Mucosa of rectum (tissue), 2 donors: ENCODE results near the gene AGBL4.

Source experiments
- H3K27ac ChIP-seq, 2 donors: one replicate each; pipeline ENCODE4 v1.7.0; 2013; ENCODE audit warnings: inconsistent platforms in 2 of 2, low read depth in 2 of 2, low read length in 2 of 2
- H3K27me3 ChIP-seq, 2 donors: one replicate each; pipeline ENCODE4 v1.7.0; 2013; ENCODE audit warnings: low read length in 2 of 2; ENCODE audit not compliant: control insufficient read depth in 2 of 2, insufficient read depth in 2 of 2
- H3K36me3 ChIP-seq, 2 donors: one replicate each; pipeline ENCODE4 v1.7.0; 2013; ENCODE audit warnings: low read length in 2 of 2; ENCODE audit not compliant: control insufficient read depth in 2 of 2, insufficient read depth in 2 of 2
- H3K4me1 ChIP-seq, 2 donors: one replicate each; pipeline ENCODE4 v1.7.0; 2013; ENCODE audit warnings: low read length in 2 of 2, mild to moderate bottlenecking in 1 of 2; ENCODE audit not compliant: control insufficient read depth in 2 of 2, insufficient read depth in 2 of 2
- H3K4me3 ChIP-seq, 2 donors: one replicate each; pipeline ENCODE4 v1.7.0; 2013; ENCODE audit warnings: low read length in 2 of 2
- H3K9ac ChIP-seq, 2 donors: one replicate each; pipeline ENCODE4 v1.7.0; 2013; ENCODE audit warnings: low read length in 2 of 2, low read depth in 1 of 2, mild to moderate bottlenecking in 1 of 2
- H3K9me3 ChIP-seq, 2 donors: one replicate each; pipeline ENCODE4 v1.7.0; 2013; ENCODE audit warnings: low read length in 2 of 2; ENCODE audit not compliant: control insufficient read depth in 2 of 2
- donor health status: healthy.
- donor health status: Normal muscosa, but diverticular disease.

AGBL4 gene

GRCh38 chr1:48808496-48808895 lies 1215.3 kb downstream of the AGBL4 start:
- H3K4me1 ChIP-seq: no peaks in the 10 kb centered on the region

GRCh38 chr1:48807554-48808260 lies 1216.0 kb downstream of the AGBL4 start:
- H3K27ac ChIP-seq: no peak overlapping the region
- no peak overlapping the region for H3K9ac ChIP-seq
- no peaks in the 10 kb centered on the region for H3K27me3 ChIP-seq

More at GRCh38 chr1:48808496-48808895, 1215.3 kb downstream of the AGBL4 start:
- Histone ChIP-seq H3K9ac (no peak overlapping the region), H3K27ac (no peak overlapping the region), H3K36me3 (no peaks in the 10 kb centered on the region), H3K27me3 (no peaks in the 10 kb centered on the region), H3K9me3 (no peaks in the 10 kb centered on the region), H3K4me3 (no peak overlapping the region)

DNA sequence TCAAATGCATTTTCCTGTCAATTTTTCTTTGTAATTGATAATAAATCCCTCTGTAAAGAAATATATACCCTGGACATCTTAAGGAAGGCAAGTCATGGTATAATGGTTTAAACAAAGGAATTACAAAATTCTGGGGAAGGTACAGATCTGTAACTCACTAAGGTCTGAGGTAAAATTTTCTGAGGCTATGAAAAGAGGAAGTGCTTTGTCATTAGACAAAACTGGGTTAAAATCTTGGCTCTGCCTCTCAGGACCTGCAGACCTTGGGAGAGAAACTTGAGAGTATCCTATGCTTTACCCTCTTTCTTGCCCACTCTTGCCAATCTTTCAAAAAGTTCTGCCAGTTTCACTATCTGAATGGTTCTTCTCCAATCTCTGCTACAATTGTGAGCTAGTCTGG lies 1220.3 kb downstream of the AGBL4 start:
- Histone ChIP-seq H3K9ac (no peak overlapping the region), H3K4me1 (no peaks in the 10 kb centered on the region), H3K4me3 (no peak overlapping the region), H3K9me3 (no peaks in the 10 kb centered on the region), H3K27ac (no peak overlapping the region), H3K27me3 (no peaks in the 10 kb centered on the region), H3K36me3 (no peaks in the 10 kb centered on the region)

More at GRCh38 chr1:48807554-48808260, 1216.0 kb downstream of the AGBL4 start:
- Histone ChIP-seq H3K36me3 (no peaks in the 10 kb centered on the region), H3K9me3 (no peaks in the 10 kb centered on the region), H3K4me1 (no peaks in the 10 kb centered on the region), H3K4me3 (no peak overlapping the region)

- Histone ChIP-seq H3K9me3 (no peaks in the 10 kb centered on the region), H3K9ac (no peak overlapping the region), H3K4me1 (no peaks in the 10 kb centered on the region), H3K4me3 (no peak overlapping the region), H3K27me3 (no peaks in the 10 kb centered on the region), H3K36me3 (no peaks in the 10 kb centered on the region), H3K27ac (no peak overlapping the region)
Measured at GRCh38 chr1:48794816-48795215, 1228.9 kb downstream of the AGBL4 start.

GRCh38 chr1:48793863-48794262 lies 1229.9 kb downstream of the AGBL4 start:
- no peak overlapping the region for H3K4me3 ChIP-seq
- H3K4me1 ChIP-seq: no peaks in the 10 kb centered on the region
- no peak overlapping the region for H3K27ac ChIP-seq

GRCh38 chr1:48792961-48793360 lies 1230.8 kb downstream of the AGBL4 start:
- no peak overlapping the region for H3K9ac ChIP-seq
- H3K4me1 ChIP-seq: no peaks in the 10 kb centered on the region
- no peaks in the 10 kb centered on the region for H3K9me3 ChIP-seq
- no peak overlapping the region for H3K27ac ChIP-seq
- H3K4me3 ChIP-seq: no peak overlapping the region
- no peaks in the 10 kb centered on the region for H3K36me3 ChIP-seq
- H3K27me3 ChIP-seq: no peaks in the 10 kb centered on the region

More at GRCh38 chr1:48793863-48794262, 1229.9 kb downstream of the AGBL4 start:
- no peaks in the 10 kb centered on the region for H3K27me3 ChIP-seq
- no peak overlapping the region for H3K9ac ChIP-seq
- no peaks in the 10 kb centered on the region for H3K36me3 ChIP-seq
- H3K9me3 ChIP-seq: no peaks in the 10 kb centered on the region

GRCh38 chr1:48790397-48790796 lies 1233.4 kb downstream of the AGBL4 start:
- Histone ChIP-seq H3K36me3 (no peaks in the 10 kb centered on the region), H3K4me3 (no peak overlapping the region), H3K9ac (no peak overlapping the region), H3K9me3 (no peaks in the 10 kb centered on the region), H3K27ac (no peak overlapping the region), H3K27me3 (no peaks in the 10 kb centered on the region), H3K4me1 (no peaks in the 10 kb centered on the region)

DNA sequence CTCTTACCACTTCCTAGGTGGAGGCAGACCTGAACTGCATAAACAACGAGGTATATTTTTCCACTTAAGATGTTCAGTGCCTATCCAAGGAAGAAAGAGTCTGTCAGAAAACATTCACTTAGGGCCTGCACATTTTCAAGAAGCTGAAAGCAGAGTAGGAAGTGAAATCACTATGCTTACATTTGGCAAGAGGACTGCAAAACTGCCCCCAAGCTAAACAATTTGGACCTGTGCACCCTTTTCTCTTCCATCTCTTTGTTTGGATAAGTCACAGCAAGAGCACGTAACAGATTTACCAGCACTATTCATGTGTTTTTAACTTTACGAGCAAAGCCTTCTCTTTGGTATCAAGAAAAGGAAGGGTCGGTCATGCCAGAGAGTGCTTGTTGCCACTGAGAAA lies 1233.9 kb downstream of the AGBL4 start:
- no peaks in the 10 kb centered on the region for H3K4me1 ChIP-seq
- H3K27me3 ChIP-seq: no peaks in the 10 kb centered on the region
- no peak overlapping the region for H3K4me3 ChIP-seq
- H3K9ac ChIP-seq: no peak overlapping the region
- H3K36me3 ChIP-seq: no peaks in the 10 kb centered on the region
- H3K27ac ChIP-seq: no peak overlapping the region
- no peaks in the 10 kb centered on the region for H3K9me3 ChIP-seq

DNA sequence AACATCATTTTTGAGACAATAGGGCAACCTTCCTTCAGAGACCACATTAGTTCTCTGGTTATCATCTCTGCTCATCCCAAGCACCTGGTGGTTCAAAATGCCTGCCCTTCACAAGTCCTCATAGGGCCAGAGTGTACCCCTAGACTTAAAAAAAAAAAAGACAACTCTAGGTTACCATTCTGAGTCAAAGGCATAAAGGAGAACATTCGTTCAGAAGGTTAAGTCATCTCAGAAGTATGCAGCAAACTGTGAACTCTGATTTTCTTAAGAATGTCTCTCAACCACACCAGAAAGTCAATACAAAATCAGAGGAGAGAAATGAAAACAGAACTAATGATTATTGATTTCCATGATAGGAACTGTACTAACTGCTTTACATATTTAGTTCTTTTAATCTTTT lies 1237.9 kb downstream of the AGBL4 start:
- Histone ChIP-seq H3K4me1 (no peaks in the 10 kb centered on the region), H3K4me3 (no peak overlapping the region), H3K9me3 (no peaks in the 10 kb centered on the region), H3K9ac (no peak overlapping the region), H3K36me3 (no peaks in the 10 kb centered on the region), H3K27me3 (no peaks in the 10 kb centered on the region), H3K27ac (no peak overlapping the region)

DNA sequence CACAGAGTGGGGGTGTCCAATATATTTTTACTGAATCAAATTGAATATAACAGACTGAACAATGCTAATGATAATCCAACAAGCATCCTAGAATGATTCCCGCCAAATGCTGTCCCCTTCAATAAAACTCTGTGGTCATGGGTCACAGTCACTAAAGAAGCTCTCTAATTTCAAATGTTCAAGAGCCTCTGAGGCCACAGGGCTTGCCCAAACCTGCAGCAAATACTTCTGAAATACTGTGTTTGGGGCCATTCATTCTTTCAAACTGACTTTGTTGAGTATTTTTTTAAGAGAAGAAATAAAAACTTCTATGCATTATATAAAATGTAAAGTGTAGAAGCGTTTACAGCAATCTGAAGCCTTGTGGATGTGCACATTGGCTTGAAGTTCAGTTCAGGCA lies 1239.5 kb downstream of the AGBL4 start:
- no peaks in the 10 kb centered on the region for H3K36me3 ChIP-seq
- no peak overlapping the region for H3K9ac ChIP-seq
- no peaks in the 10 kb centered on the region for H3K9me3 ChIP-seq
- H3K27ac ChIP-seq: no peak overlapping the region
- no peak overlapping the region for H3K4me3 ChIP-seq
- H3K4me1 ChIP-seq: no peaks in the 10 kb centered on the region
- no peaks in the 10 kb centered on the region for H3K27me3 ChIP-seq
